ENCODE results near the gene SH3GL1.

GRCh38 chr19:4376028-4376670 is 24.2 kb downstream of the SH3GL1 start:
- TF ChIP-seq ARNT (IDR thresholded peaks at IDR 0.05) (no peak), FOXM1 (IDR thresholded peaks at IDR 0.05; ENCODE audit: borderline replicate concordance) (no peak), L3MBTL2 (conservative IDR thresholded peaks at IDR 0.05) (no peak), CTBP1 (IDR thresholded peaks at IDR 0.05; ENCODE audit: borderline replicate concordance) (no peak), FOXK2 (IDR thresholded peaks at IDR 0.05) (no peak), LEF1 (IDR thresholded peaks at IDR 0.05; ENCODE audit: borderline replicate concordance) (no peak), SP1 (IDR thresholded peaks at IDR 0.05) (no peak), HDGF (IDR thresholded peaks at IDR 0.05; ENCODE audit: borderline replicate concordance) (no peak), BHLHE40 (IDR thresholded peaks at IDR 0.05; ENCODE audit: borderline replicate concordance) (no peak), NFRKB (IDR thresholded peaks at IDR 0.05) (no peak), SUZ12 (IDR thresholded peaks at IDR 0.05) (no peak), ZNF384 (IDR thresholded peaks at IDR 0.05) (no peak), PKNOX1 (IDR thresholded peaks at IDR 0.05) (no peak), FOXA1 (IDR thresholded peaks at IDR 0.05) (no peak)

Data from HEK293T (cell line).